ENCODE results near the gene DPY30. TPM values are rescaled to one million over a fixed set of nuclear protein-coding genes. Genes with fewer than 3 reads are reported as not detected.

DPY30 gene
- total and polyA plus RNA-seq, 2 donors (not counting 1 experiment from before 2014, with no cell fraction given), result 43.4 to 56.8 TPM

DNA sequence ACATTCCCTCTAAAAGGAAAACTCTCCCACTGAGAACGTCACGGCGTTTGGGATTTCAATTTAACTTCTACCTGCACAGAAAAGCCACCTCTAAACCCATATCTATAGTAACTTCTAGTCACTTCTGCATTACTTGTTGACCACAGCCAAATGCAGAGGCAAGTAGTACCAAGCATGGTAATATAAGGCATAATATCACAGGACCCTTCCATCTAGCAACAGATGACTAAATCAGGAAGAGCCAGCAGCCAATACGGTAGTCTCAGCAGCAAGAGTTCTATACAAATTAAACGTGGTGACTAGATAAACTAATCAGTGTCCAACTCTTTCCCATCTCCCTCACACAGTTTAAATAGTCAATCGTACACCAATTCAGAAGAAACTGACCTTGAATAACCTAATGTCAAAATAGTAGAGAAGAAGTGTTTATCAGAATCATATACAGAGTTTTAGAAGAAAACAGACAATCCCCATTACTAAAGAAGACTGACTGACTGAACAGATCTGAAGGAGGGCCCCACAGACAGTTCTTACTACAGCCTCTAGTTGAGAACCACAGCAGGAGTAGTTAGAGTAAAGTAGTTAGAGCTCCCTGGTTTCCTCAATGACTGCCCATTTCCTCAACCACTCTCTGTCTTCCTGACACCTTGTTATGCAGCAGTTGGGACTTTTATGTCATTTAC is 58.8 kb downstream of the DPY30 start:
- ChIA-PET POLR2A (no interaction called here), CTCF (no interaction called here)
- WGBS (ENCODE audit: insufficient coverage), result 73% methylated on average over 2 of the region's 6 CpGs
- no peaks in the 10 kb centered on the region for H3K27me3 Mint-ChIP-seq
- no peak for TF ChIP-seq CTCF (IDR thresholded peaks at IDR 0.05)
- TF ChIP-seq EZH2 (IDR thresholded peaks at IDR 0.05; ENCODE audit: borderline replicate concordance, insufficient read depth, low read depth, low read length, poor library complexity, severe bottlenecking), result no peak
- Histone ChIP-seq H3K36me3 (replicated peaks in 1 of 2; ENCODE audit: control extremely low read depth in 1 of 2, control insufficient read depth in 1 of 2, extremely low read depth in 1 of 2, insufficient read depth in 2 of 2, low read length in 1 of 2) (peaks cover 2 to 3% of the 10 kb centered on the region in 2 experiments), H3K79me2 (ENCODE audit: control insufficient read depth, insufficient read depth, low read length) (peaks cover 92% of the 10 kb centered on the region), H3K9me3 (ENCODE audit: control extremely low read depth in 1 of 3, control insufficient read depth in 2 of 3, insufficient read depth in 1 of 3, low read length in 2 of 3) (no peaks in the 10 kb centered on the region), H3K4me3 (ENCODE audit: control extremely low read depth in 1 of 5, extremely low read depth in 1 of 5, insufficient read depth in 1 of 5, low read depth in 2 of 5, low read length in 4 of 5) (peak overlapping the region in 1 of 5 experiments; percentile 13), H3K4me2 (replicated peaks; ENCODE audit: low read depth, low read length, poor library complexity, severe bottlenecking) (peak overlapping the region; percentile 51), H3K4me1 (ENCODE audit: control insufficient read depth in 2 of 2, insufficient read depth in 2 of 2, low read length in 2 of 2) (peaks cover 14 to 16% of the 10 kb centered on the region in 2 donors), H4K20me1 (ENCODE audit: control insufficient read depth, insufficient read depth, low read length, poor library complexity, severe bottlenecking) (no peaks in the 10 kb centered on the region), H3K27ac (ENCODE audit: low read length in 2 of 2) (peak overlapping the region; percentile 81 to 90), H3K27me3 (replicated peaks in 1 of 4; ENCODE audit: control extremely low read depth in 1 of 4, control insufficient read depth in 3 of 4, insufficient read depth in 4 of 4, low read length in 3 of 4) (no peaks in the 10 kb centered on the region), H3K9ac (ENCODE audit: low read length) (peak overlapping the region; percentile 7), H2AFZ (ENCODE audit: insufficient read depth, low read depth, low read length, poor library complexity, severe bottlenecking) (peak overlapping the region; percentile 52)
- peaks cover 25% of the 10 kb centered on the region for H3K4me1 Mint-ChIP-seq
- ATAC-seq (ENCODE audit: low read depth) (peak; percentile 100), DNase-seq (peak; percentile 85)
- intact Hi-C loops (cut with micrococcal nuclease), result loop anchor here (1.0 kb wide), 4 partner anchors 27 to 82 kb away; partner anchors contain the start of genes DPY30, MEMO1 and SPAST
- H3K4me3 Mint-ChIP-seq, result peak overlapping the region; percentile 57
- peak overlapping the region; percentile 89 for H3K27ac Mint-ChIP-seq
- no peaks in the 10 kb centered on the region for H3K9me3 Mint-ChIP-seq (ENCODE audit: insufficient read depth)

DNA sequence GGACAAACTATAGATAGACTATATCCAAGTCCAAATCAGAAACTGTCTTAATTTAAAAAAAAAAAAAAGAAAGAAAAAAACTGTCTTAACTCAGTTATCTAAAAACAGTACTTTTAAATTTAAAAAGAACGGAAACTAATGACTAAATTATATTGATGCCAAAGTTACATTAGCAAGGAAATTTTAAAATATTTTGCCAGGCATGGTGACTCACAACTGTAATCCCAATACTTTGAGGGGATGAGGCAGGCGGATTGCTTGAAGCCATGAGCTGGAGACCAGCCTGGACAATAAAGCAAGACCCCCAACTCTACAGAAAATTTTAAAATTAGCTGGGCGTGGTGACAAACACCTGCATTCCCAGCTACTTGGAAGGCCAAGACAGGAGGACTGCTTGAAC is 59.6 kb downstream of the DPY30 start:
- Mint-ChIP-seq H3K9me3 (ENCODE audit: insufficient read depth) (no peaks in the 10 kb centered on the region), H3K4me3 (no peak overlapping the region), H3K27me3 (no peaks in the 10 kb centered on the region), H3K4me1 (peaks cover 31% of the 10 kb centered on the region), H3K27ac (no peak overlapping the region)
- ChIA-PET CTCF (interaction anchor here (0.7 kb wide), 1 partner anchor 488 kb away, joined by 3 read pairs; no protein-coding TSS in a partner anchor), POLR2A (no interaction called here)
- Histone ChIP-seq H2AFZ (ENCODE audit: insufficient read depth, low read depth, low read length, poor library complexity, severe bottlenecking) (no peak overlapping the region), H3K4me1 (ENCODE audit: control insufficient read depth in 2 of 2, insufficient read depth in 2 of 2, low read length in 2 of 2) (peaks cover 14 to 16% of the 10 kb centered on the region in 2 donors), H3K4me3 (ENCODE audit: control extremely low read depth in 1 of 5, extremely low read depth in 1 of 5, insufficient read depth in 1 of 5, low read depth in 2 of 5, low read length in 4 of 5) (no peak overlapping the region), H3K27ac (ENCODE audit: low read length in 2 of 2) (peak overlapping the region; percentile 67 to 81), H4K20me1 (ENCODE audit: control insufficient read depth, insufficient read depth, low read length, poor library complexity, severe bottlenecking) (no peaks in the 10 kb centered on the region), H3K9me3 (ENCODE audit: control extremely low read depth in 1 of 3, control insufficient read depth in 2 of 3, insufficient read depth in 1 of 3, low read length in 2 of 3) (no peaks in the 10 kb centered on the region), H3K9ac (ENCODE audit: low read length) (no peak overlapping the region), H3K27me3 (replicated peaks in 1 of 4; ENCODE audit: control extremely low read depth in 1 of 4, control insufficient read depth in 3 of 4, insufficient read depth in 4 of 4, low read length in 3 of 4) (no peaks in the 10 kb centered on the region), H3K79me2 (ENCODE audit: control insufficient read depth, insufficient read depth, low read length) (peaks cover 93% of the 10 kb centered on the region), H3K4me2 (replicated peaks; ENCODE audit: low read depth, low read length, poor library complexity, severe bottlenecking) (no peak overlapping the region), H3K36me3 (replicated peaks in 1 of 2; ENCODE audit: control extremely low read depth in 1 of 2, control insufficient read depth in 1 of 2, extremely low read depth in 1 of 2, insufficient read depth in 2 of 2, low read length in 1 of 2) (peaks cover 2 to 3% of the 10 kb centered on the region in 2 experiments)
- 67% methylated on average over 1 of the region's 3 CpGs for WGBS (ENCODE audit: insufficient coverage)
- TF ChIP-seq CTCF (IDR thresholded peaks at IDR 0.05), result no peak
- no peak for TF ChIP-seq EZH2 (IDR thresholded peaks at IDR 0.05; ENCODE audit: borderline replicate concordance, insufficient read depth, low read depth, low read length, poor library complexity, severe bottlenecking)
- ATAC-seq (ENCODE audit: low read depth), result no peak
- intact Hi-C loops (cut with micrococcal nuclease), result loop anchor here (1.0 kb wide), 3 partner anchors 31 to 83 kb away; partner anchors contain the start of genes DPY30, MEMO1 and SPAST
- DNase-seq, result no peak
